GM19397 (cell line): Measurements from ENCODE around the gene CENPS.
"Not testable (repeated sequence)": the region's sequence is repeated elsewhere in the genome, so short reads cannot be mapped to it uniquely, and the experiment has no call there.

Experiments used
- ATAC-seq: cut with Tn5 transposase; IDR thresholded peaks from one replicate; pipeline ENCODE4 v1.9.1; 2021; ENCODE audit warnings: mild to moderate bottlenecking, moderate library complexity; ENCODE audit not compliant: unreplicated experiment

The CENPS gene

DNA sequence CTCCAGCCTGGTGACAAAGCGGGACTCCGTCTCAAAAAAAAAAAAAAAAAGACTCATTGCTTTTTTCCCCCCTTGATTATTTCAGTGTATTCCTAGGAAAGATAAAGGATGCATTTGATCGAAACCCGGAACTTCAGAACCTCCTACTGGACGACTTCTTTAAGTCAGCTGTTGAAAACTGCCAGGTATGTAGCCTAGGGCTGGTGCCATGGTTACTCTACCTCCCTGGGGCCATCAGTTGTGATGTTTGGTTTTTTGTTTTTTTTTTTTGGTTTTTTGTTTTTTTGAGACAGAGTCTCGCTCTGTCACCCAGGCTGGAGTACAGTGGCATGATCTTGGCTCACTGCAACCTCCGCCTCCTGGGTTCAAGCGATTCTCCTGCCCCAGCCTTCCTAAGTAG is 11.5 kb upstream of the CENPS start:
- ATAC-seq = not testable (repeated sequence)

DNA sequence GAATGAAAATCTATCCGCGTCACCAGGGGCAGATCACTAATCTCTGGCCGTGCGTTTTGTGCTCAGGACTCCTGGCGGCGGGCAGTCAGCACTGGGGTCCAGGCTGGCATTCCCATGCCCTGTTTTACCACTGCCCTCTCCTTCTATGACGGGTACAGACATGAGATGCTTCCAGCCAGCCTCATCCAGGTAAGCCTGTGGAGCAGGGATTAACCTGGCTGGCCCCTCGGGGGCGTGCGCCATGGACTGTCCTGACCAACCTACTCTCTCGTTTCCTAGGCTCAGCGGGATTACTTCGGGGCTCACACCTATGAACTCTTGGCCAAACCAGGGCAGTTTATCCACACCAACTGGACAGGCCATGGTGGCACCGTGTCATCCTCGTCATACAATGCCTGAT is 10.9 kb upstream of the CENPS start:
- no peak for ATAC-seq

DNA sequence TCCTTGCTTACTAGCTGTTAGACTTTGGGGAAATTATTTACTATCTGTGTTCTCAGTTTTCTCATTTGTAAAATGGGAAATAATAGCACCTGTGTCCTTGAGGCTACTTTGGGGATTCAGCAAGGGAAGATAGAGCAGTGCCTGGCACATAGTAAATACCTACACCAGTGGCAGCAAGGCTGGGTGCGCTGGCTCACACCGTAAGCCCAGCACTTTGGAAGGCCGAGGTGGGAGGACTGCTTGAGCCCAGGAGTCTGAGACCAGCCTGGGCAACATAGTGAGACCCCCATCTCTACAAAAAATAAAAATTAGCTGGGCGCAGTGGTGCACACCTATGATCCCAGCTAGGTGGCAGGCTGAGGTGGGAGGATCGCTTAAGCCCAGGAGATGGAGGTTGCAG is 8.6 kb upstream of the CENPS start:
- ATAC-seq = no peak

DNA sequence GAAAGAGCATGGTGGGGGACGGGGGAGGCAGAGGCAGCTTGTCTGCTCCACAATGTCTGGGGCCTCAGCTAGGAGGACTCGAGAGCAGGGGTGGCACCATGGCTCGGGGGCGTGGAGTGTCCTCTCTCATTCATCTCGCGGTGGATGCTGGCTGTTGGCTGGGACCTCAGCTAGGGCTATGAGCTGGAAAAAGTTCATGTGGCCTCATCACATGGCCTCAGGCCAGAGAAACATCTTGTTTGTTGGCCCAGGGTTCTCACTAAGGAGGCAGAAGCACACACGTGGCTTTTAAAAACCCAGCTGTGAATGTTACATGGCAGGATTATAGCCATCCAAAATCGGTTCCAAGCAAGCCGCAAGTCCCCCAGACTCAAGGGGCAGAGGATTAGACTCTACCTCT is 6.2 kb upstream of the CENPS start:
- no peak for ATAC-seq

DNA sequence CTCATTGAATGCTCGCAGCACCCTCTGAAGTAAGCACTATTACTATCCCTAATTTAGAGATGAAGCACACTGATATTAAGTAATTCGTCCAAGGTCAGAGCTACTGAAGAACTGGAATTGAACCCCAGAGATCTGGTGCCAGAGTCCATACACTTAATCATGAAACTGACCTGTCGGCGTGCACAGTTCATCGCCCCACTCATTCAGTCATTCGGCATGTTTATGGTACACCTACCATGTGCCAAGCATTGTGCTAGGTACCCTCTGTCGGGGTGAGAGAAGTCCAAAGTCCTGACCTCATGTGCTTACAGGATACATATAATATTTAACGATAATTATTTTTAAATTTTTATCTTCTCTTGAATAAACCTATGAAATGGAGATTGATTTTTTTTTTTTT is 5.6 kb upstream of the CENPS start:
- ATAC-seq = no peak

DNA sequence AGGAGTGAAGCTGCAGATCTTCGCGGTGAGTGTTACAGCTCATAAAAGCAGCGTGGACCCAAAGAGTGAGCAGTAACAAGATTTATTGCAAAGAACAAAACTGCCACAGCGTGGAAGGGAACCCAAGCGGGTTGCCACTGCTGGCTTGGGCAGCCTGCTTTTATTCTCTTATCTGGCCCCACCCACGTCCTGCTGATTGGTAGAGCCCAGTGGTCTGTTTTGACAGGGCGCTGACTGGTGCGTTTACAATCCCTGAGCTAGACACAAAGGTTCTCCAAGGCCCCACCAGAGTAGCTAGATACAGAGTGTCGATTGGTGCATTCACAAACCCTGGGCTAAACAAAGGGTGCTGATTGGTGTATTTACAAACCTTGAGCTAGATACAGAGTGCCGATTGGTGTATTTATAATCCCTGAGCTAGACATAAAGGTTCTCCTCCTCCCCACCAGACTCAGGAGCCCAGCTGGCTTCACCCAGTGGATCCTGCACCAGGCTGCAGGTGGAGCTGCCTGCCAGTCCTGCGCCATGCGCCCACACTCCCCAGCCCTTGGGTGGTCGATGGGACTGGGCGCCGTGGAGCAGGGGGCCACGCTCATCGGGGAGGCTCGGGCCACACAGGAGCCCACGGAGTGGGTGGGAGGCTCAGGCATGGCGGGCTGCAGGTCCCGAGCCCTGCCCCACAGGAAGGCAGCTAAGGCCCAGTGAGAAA is 4.3 kb upstream of the CENPS start:
- ATAC-seq = not testable (repeated sequence)

DNA sequence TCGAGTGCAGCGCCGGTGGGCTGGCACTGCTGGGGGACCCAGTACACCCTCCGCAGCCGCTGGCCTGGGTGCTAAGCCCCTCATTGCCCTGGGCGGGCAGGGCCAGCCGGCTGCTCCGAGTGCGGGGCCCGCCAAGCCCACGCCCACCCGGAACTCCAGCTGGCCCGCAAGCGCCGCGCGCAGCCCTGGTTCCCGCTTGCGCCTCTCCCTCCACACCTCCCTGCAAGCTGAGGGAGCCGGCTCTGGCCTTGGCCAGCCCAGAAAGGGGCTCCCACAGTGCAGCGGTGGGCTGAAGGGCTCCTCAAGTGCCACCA is 3.7 kb upstream of the CENPS start:
- not testable (repeated sequence) for ATAC-seq

DNA sequence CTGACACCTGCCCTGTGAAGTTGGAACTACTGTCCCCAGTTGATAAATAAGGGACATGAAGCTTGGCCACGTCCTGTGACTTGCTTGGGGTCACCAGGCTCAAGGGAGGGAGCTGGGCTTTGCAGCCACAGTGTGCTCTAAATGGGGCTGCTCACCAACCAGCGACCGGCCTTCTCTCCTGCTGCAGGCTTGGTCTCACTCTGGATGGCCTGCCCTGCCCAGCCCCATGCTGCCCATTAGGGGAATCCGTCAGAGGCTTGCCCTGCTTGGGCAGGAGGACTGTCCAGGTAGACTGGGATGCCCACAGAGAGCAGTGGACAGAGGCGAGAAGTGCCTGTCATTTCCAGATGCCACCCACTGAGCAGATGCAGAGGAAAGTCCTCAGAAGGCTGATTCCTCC is 1.2 kb upstream of the CENPS start:
- no peak for ATAC-seq

DNA sequence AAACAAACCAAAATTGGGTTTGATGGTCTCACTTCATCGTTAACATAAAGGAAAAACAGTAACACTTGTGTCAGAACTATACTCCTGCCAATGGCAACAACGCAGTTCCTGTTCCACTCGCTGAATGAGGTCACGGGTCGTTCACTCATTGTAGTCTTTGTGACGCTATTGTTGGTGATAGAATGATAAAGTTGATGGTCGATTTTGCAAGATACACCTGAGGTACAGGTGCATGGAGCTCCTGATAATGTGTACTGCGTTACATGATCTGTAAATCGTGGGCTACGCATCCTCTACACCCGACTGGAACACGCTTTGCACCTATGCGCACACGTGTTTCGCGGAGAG is 391 bp upstream of the CENPS start:
- no peak for ATAC-seq

DNA sequence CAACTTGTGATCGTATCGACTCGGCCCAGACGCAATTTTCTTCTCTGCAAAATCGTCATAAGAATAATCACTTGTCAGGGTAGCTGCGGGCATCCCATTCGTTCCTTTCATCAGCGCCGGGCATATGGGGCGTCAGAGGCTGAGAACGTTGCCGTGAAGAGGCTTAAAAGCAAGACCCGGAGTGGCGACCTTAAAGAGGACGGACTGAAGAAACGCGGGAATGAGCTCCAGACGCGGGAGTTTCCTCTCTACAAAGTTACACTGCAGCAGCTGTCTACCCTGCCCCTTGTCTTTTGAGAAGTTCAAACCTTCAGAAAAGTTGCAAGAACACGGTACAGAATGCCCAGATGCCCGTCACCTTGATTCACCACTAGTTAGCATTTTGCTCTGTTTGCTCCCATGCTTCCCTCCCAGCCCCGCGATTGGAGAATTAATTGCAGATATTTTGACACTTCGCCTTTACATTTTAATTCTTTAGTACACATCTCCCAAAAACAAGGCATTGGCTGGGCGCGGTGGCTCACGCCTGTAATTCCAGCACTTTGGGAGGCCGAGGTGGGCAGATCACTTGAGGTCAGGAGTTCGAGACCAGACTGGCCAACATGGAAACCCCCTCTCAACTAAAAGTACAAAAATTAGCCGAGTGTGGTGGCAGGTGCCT is 967 bp downstream of the CENPS start:
- no peak for ATAC-seq

DNA sequence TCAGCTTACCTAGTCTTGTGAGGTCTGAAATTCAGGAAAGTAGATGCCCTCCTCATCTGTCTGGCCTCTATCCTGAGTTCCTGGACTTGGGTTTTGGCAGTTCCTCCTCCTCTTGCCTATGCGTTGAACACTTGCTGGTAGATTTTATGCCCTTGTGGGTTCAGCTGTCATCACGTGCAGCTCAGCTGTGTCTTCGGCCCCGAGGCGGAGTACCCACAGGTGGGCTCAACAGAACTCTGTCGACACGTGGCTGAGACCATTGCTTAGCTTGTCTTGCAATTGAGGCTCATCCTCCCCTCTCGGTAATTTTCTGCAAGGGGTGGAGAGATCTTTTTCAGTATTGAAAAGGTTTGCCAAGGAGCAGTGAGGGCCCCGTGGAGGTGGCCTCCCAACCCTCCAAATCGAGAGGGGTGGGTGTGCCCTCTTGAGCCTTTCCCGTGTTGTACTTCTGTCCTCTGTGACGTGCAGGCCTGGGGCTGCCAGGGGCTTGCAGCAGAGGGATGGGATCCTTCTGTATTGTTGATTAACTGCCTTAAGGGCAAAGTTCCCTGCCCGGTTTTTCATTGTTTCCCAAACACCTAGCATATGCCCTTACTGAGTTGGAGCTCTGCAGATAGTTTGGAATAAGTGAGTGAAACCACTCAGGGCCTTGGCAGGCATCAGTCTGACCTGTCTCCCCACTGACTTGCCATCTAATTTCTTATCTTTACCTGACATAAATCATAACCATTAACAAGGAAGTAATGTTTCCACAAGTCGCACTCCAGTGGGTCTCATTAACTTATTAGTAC is 2.9 kb downstream of the CENPS start:
- no peak for ATAC-seq

DNA sequence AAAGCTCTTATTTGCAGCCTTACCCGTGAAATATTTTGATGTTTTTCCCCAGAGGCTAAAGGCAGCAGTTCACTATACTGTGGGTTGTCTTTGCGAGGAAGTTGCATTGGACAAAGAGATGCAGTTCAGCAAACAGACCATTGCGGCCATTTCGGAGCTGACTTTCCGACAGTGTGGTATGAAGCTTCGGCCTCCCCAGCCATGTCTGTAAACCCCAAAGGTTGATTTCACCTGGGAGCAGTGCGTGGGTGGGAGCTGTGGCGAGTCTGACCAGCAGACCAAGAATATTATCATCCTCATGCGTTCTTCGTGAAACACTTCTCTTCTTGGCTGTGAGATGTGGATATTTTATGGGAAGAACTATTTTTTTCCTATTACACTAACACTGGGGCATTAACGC is 3.6 kb downstream of the CENPS start:
- ATAC-seq = no peak

DNA sequence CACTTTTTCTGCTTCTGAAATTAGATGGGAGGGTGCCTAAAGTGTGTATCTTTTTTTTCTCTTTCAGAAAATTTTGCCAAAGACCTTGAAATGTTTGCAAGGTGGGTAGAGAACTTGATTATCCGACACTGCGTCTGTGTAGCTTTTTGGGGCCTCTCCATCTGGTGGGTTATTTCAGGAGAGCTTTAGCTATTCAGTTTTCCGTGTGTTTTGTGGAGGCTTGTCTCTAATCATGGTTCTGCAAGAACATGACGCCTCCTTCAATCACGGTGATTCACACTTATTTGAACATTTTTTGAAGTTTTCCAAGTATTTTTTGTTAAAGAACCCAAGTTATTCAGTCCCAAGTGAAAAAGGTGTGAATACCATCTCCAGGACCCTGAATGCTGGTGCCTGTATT is 4.4 kb downstream of the CENPS start:
- ATAC-seq = no peak

DNA sequence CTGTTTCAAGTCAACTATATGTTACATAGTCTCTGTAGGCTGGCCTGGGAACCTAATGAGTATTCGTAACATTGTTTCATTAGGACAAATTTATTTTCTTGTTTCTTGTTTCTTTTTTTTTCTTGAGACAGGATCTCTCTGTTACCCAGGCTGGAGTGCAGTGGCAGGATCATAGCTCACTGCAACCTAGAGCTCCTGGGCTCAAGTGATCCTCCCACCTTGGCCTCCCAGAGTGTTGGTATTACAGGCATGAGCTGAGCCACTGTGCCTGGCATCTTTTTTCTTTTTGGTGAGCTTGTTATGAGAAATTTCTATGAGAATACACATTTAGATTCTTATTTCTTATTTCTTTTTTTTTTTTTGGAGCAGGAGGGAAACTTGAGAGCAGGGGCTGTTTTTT is 6.8 kb downstream of the CENPS start:
- ATAC-seq = no peak

DNA sequence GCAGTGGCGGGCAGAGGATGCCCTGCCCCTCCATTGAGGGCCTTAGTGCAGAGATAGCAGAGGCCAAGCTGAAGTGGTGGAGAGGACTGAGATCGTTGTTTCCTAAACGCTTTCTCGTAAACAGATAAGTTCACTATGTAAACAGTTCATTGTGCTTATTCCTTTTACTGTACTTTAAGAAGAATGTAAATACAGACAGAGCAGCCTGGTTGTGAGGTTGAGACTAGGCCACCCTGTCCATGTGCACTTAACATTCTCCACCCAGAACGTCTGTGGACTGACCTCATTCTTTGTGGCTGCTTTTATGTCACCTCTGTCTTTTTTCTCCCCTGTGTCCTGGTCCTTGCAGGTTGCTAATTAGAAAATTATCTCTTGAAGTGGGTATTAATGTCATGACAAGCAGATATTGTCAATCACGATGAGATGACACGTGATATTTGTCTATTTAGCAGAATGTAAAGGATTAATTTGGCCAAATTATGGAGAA is 8.5 kb downstream of the CENPS start:
- no peak for ATAC-seq

DNA sequence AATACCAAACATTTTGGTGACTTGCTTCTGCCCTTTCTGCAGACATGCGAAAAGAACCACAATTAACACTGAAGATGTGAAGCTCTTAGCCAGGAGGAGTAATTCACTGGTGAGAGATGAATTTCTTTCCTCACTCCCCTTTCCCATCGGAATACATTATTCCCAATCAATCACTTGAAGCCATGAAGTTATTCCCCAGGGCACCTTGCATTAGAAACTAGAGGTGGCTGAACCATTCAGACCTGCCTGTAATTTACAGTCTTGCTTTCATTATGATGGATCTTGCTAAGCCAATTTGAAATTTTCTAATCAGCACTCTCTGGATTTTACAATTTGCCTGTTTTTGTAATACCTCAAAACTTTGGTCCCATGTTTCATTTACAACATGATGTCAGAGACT is 10.1 kb downstream of the CENPS start:
- no peak for ATAC-seq

DNA sequence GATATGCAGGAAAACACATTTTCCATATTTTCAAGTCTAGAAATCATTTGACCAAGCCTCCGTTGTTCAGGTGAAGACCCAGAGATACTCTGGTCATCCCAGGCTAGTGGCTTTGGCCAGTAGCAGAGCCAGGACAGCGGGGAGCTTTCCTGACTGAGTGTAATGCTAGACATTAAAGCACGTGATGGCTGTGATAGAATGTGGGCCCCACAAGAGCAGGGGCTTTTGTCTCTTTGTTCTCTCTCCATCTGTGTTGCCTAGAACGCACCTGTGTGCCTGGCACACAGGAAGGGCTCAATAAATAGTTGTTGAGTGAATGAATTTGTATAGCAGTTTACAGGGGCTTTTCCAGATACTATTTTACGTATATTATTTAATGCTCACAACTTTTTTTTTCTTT is 10.6 kb downstream of the CENPS start:
- ATAC-seq = no peak

DNA sequence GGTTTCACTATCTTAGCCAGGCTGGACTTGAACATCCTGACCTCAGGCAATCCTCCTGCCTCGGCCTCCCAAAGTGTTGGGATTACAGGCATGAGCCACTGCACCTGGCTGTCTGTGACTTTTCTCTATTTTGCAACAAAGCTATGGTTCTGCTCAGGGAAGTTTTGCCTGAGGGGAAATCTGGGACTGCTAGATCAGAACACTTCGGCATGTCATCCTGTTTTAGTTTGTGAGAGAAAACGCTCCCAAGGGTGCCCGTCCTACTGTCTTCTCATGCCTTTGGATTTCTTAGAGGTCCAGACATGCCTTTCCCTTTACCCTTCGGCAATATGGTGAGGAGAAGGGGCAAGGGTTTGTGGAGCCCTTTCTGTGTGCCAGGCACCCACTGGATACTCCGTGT is 14.0 kb downstream of the CENPS start:
- ATAC-seq = no peak

DNA sequence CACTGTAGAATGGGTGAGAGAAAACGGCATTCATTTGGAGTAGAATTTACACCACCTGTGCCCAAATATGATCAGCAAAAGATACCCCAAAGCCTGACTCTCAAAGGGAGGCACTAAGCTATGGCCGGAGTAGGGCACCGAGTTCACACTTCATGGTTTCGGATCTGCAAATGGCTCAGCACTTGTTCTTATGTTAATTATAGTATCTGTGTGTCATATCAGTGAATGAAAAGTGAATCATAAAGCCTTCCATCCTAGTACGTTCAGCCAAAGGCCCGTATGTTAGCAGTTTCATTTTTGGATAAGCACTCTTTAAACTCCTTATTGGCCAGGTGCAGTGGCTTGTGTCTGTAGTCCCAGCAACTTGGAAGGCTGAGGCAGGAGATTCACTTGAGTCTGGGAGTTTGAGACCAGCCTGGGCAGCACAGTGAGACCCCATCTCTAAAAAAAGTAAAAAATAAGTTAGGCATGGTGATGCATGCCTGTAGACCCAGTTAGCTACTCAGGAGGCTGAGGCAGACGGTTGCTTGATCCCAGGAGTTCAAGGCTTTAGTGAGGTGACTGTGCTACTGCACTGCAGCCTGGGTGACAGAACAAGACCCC is 14.7 kb downstream of the CENPS start:
- ATAC-seq = no peak

DNA sequence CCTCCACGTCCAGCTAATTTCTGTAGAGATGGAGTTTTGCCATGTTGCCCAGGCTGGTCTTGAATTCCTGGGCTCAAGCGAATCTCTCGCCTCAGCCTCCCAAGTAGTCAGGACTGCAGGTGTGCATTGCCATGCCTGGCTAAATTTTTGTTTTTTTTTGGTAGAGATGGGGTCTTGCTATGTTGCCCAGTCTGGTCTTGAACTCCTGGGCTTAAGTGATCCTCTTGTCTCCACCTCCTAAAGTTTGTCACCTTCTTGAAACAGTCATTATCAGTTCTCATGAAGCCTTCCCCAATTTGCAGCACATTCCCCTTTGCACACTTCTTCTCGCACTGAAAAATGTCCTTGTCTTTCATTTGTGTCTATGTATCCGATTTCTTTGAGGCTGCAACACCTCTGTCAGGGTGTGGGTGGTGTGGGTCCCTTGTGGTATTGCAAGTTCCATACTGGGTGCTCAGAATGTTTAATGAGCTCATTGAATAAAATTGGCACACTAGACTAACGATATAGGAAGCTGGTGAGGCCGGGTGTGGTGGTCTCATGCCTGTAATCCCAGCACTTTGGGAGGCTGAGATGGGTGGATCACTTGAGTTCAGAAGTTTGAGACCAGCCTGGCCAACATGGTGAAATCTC is 16.7 kb downstream of the CENPS start:
- no peak for ATAC-seq

DNA sequence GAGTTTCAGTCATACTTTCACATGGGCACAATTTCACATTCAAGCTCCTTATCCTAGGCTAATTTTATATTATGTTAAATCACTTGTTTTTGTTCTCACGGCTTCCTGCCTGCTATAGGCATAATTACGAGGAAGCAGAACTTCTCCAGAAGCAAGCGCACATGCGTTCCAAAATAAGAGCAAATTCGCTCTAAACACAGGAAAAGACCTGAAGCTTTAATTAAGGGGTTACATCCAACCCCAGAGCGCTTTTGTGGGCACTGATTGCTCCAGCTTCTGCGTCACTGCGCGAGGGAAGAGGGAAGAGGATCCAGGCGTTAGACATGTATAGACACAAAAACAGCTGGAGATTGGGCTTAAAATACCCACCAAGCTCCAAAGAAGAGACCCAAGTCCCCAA is 19.5 kb downstream of the CENPS start, which contains the start of gene CORT:
Gene CORT, plus strand, starts transcription at position 281 of the 400 bp plus-strand sequence. CDS start 193 bp downstream, outside the sequence.
- no peak for ATAC-seq
